GM10266 (cell line): Measurements from ENCODE around the gene TXNL4B.
"Not testable (repeated sequence)": the region's sequence is repeated elsewhere in the genome, so short reads cannot be mapped to it uniquely, and the experiment has no call there.

Source experiments
- DNase-seq: peaks from one replicate; pipeline ENCODE4 v3.0.0; 2012; ENCODE audit errors: extremely low spot score
- CTCF ChIP-seq: IDR thresholded peaks from 2 replicates; pipeline ENCODE4 v1.5.1; 2012; ENCODE audit warnings: mild to moderate bottlenecking, low read depth; ENCODE audit not compliant: control insufficient read depth, insufficient read depth; ENCODE audit errors: missing control alignments

Gene TXNL4B

DNA sequence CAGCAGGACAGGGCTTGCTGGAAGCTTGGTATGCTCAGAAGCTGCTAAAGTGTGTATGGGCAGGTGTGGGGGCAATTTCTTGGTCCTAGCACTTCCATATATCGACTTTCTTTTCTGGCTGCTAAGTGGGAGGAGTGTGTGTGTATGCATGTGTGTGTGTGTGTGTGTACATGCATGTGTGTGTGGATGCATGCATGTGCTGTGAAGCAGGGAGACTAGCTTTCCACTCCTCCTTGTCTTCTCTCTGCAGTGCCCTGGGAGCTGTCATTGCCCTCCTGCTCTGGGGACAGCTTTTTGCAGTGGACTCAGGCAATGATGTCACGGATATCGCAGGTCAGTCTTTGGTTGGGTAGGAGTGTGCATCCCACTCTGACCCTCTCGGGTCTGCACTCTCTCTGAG is 37.5 kb downstream of the TXNL4B start:
- DNase-seq: no peak

GRCh38 chr16:72054254-72054847 is 39.1 kb downstream of the TXNL4B start, which contains the start of gene HP:
Gene HP (plus strand): TSS chr16:72054505. CDS start chr16:72054653, 148 bp downstream.
- DNase-seq: not testable (repeated sequence)

More for the DNA sequence above, 37.5 kb downstream of the TXNL4B start:
- TF ChIP-seq CTCF: no peak

DNA sequence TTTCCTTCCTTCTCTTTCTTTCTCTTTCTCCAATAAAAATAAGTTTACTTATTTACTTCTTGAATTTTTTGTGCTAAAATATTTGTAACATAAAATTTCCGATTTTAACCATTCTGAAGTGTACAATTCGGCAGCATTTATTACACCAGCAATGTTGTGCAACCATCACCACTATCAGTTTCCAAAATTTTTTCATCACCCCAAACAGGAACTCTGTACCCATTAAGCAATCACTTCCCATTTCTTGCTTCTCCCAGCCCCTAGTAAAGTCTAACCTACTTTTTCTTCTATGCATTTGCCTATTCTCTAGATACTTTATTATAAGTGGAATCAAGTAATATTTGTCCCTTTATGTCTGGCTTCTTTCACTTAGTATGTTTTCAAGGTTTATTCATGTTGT is 41.6 kb downstream of the TXNL4B start:
- DNase-seq: no peak
- no peak for TF ChIP-seq CTCF

DNA sequence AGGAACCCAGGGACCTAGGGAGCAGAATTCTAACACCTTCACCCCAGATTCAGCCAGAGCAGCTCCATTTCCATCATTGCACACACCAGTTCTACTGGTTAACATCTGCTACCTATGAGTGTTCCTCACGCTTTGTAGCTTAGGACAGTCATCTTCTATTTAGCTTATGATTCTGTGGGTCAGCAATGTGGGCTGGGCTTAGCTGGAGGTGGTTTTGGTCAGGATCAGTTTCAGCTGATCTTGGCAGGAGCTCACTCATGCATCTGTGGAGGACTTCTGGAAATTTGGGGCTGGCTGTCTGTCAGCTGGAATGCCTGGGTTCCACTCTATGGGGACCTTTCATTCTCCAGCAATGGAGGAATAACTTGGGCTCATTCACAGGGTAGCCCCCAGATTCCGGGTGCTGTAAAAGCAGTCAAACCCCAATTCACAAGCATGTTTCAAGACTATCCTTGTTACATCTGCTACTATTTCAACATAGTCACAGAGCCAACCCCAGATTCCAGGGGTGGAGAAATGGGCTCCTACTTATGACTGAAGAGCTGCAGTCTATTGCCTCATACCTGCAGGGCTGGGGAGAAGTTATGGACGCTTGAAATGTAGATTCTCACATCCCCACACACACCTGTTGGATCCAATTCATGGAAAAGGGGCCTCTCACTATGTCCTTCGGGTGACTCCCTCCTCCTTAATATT is 42.5 kb downstream of the TXNL4B start:
- TF ChIP-seq CTCF: no peak

GRCh38 chr16:72049110-72049509 is 44.3 kb downstream of the TXNL4B start:
- TF ChIP-seq CTCF: no peak
- DNase-seq: no peak

More for the DNA sequence above, 42.5 kb downstream of the TXNL4B start:
- DNase-seq: no peak

- no peak for DNase-seq
- TF ChIP-seq CTCF: no peak
Measured at GRCh38 chr16:72044825-72045359, 48.5 kb downstream of the TXNL4B start.

GRCh38 chr16:72044296-72044695 is 49.1 kb downstream of the TXNL4B start:
- DNase-seq: no peak
- no peak for TF ChIP-seq CTCF
